ENCODE data around the gene KLRK1. TPM values are rescaled to one million over a fixed set of nuclear protein-coding genes. Genes with fewer than 3 reads are reported as not detected.

KLRK1 gene
- total and polyA plus RNA-seq, 4 experiments from 2014 or later = 1.3 to 1.9 (median 1.4) TPM

Other genes with a start within 250 kb of the KLRK1 start
- gene OLR1, start 217.9 kb downstream of the KLRK1 start, total RNA-seq = under 1 TPM in 1 of 2 experiments, not detected in 1; 0.42 TPM
- gene OLR1, start 217.9 kb downstream of the KLRK1 start, polyA plus RNA-seq = not detected
- gene TMEM52B, start 211.0 kb downstream of the KLRK1 start, total RNA-seq = not detected
- not detected for gene TMEM52B, start 211.0 kb downstream of the KLRK1 start, polyA plus RNA-seq
- 10 to 100 TPM; 35.3 to 36.3 TPM for gene GABARAPL1, start 177.2 kb downstream of the KLRK1 start, total RNA-seq
- gene GABARAPL1, start 177.2 kb downstream of the KLRK1 start, polyA plus RNA-seq = 10 to 100 TPM; 12.8 to 16.2 TPM
- under 1 TPM; 0.64 to 0.79 TPM for gene KLRD1, start 82.2 kb downstream of the KLRK1 start, total RNA-seq
- gene KLRD1, start 82.2 kb downstream of the KLRK1 start, polyA plus RNA-seq = 1 to 10 TPM in 1 of 2 donors, under 1 TPM in 1; 0.50 to 2.6 TPM
- not detected for gene KLRC4, start 19.7 kb upstream of the KLRK1 start, total RNA-seq
- not detected for gene KLRC4, start 19.7 kb upstream of the KLRK1 start, polyA plus RNA-seq
- not detected for gene KLRC3, start 30.6 kb upstream of the KLRK1 start, total RNA-seq
- gene KLRC3, start 30.6 kb upstream of the KLRK1 start, polyA plus RNA-seq = not detected
- not detected for gene KLRC2, start 46.0 kb upstream of the KLRK1 start, total RNA-seq
- gene KLRC2, start 46.0 kb upstream of the KLRK1 start, polyA plus RNA-seq = not detected
- not detected for gene KLRC1, start 63.3 kb upstream of the KLRK1 start, total RNA-seq
- gene KLRC1, start 63.3 kb upstream of the KLRK1 start, polyA plus RNA-seq = not detected
- gene EIF2S3B, start 115.8 kb upstream of the KLRK1 start, total RNA-seq = 1 to 10 TPM; 1.3 to 1.4 TPM
- gene EIF2S3B, start 115.8 kb upstream of the KLRK1 start, polyA plus RNA-seq = under 1 TPM; 0.36 to 0.46 TPM
- gene MAGOHB, start 223.6 kb upstream of the KLRK1 start, total RNA-seq = 10 to 100 TPM; 19.3 to 22.0 TPM
- 10 to 100 TPM; 50.0 to 58.2 TPM for gene MAGOHB, start 223.6 kb upstream of the KLRK1 start, polyA plus RNA-seq

All from CD4-positive, alpha-beta memory T cell (primary cell).